Subcutaneous adipose tissue (tissue), 4 donors: ENCODE results near the gene GAA. TPM values are rescaled to one million over a fixed set of nuclear protein-coding genes. Genes with fewer than 3 reads are reported as not detected.

ENCODE experiments used
- total RNA-seq, 4 donors: library from RNA; depleted of rRNA; stranded (reverse); fragments of >200 nt; gene quantifications; one replicate each; pipeline ENCODE4 v1.1.0, GENCODE V29; 2016
- TF ChIP-seq, protein P1 (sequence below): fragments of 450-650 bp; IDR thresholded peaks from one replicate; pipeline ENCODE4 v1.5.1; 2016; ENCODE audit warnings: low read depth, mild to moderate bottlenecking, control low read depth, antibody characterized with exemption, moderate library complexity

GAA gene
- total RNA-seq, 4 donors from 2014 or later: 43.4 to 123 (median 60.2) TPM

- TF ChIP-seq, protein P1, sequence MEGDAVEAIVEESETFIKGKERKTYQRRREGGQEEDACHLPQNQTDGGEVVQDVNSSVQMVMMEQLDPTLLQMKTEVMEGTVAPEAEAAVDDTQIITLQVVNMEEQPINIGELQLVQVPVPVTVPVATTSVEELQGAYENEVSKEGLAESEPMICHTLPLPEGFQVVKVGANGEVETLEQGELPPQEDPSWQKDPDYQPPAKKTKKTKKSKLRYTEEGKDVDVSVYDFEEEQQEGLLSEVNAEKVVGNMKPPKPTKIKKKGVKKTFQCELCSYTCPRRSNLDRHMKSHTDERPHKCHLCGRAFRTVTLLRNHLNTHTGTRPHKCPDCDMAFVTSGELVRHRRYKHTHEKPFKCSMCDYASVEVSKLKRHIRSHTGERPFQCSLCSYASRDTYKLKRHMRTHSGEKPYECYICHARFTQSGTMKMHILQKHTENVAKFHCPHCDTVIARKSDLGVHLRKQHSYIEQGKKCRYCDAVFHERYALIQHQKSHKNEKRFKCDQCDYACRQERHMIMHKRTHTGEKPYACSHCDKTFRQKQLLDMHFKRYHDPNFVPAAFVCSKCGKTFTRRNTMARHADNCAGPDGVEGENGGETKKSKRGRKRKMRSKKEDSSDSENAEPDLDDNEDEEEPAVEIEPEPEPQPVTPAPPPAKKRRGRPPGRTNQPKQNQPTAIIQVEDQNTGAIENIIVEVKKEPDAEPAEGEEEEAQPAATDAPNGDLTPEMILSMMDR: no peak
These were observed 724 bp downstream of the GAA start for GRCh38 chr17:80101946-80102663.

- TF ChIP-seq, protein P1: no peak
These were observed 1.5 kb downstream of the GAA start for GRCh38 chr17:80102664-80103448.

DNA sequence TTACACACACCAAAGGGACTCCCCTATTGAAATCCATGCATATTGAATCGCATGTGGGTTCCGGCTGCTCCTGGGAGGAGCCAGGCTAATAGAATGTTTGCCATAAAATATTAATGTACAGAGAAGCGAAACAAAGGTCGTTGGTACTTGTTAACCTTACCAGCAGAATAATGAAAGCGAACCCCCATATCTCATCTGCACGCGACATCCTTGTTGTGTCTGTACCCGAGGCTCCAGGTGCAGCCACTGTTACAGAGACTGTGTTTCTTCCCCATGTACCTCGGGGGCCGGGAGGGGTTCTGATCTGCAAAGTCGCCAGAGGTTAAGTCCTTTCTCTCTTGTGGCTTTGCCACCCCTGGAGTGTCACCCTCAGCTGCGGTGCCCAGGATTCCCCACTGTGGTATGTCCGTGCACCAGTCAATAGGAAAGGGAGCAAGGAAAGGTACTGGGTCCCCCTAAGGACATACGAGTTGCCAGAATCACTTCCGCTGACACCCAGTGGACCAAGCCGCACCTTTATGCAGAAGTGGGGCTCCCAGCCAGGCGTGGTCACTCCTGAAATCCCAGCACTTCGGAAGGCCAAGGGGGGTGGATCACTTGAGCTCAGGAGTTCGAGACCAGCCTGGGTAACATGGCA, 2.2 kb downstream of the GAA start:
- TF ChIP-seq, protein P1: no peak

- TF ChIP-seq, protein P1: no peak
These were observed 3.1 kb downstream of the GAA start for GRCh38 chr17:80104321-80104955.

DNA sequence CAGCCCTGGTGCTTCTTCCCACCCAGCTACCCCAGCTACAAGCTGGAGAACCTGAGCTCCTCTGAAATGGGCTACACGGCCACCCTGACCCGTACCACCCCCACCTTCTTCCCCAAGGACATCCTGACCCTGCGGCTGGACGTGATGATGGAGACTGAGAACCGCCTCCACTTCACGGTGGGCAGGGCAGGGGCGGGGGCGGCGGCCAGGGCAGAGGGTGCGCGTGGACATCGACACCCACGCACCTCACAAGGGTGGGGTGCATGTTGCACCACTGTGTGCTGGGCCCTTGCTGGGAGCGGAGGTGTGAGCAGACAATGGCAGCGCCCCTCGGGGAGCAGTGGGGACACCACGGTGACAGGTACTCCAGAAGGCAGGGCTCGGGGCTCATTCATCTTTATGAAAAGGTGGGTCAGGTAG, 3.6 kb downstream of the GAA start:
- TF ChIP-seq, protein P1: no peak

DNA sequence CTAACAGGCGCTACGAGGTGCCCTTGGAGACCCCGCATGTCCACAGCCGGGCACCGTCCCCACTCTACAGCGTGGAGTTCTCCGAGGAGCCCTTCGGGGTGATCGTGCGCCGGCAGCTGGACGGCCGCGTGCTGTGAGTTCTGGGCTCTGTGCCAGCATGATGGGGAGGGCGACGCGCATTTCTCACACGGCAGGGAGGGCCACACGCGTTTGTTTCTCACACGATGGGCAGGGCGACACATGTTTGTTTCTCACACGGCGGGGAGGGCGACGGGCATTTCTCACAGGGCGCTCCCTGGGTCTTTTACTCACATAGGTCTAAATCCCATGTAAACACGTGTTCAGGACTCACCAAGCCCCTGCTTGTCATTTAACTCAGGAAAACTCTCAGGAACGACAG, 4.4 kb downstream of the GAA start:
- TF ChIP-seq, protein P1: no peak
